Sigmoid colon (tissue), 4 donors: ENCODE data around the gene WDR88.

Experiments used
- POLR2A ChIP-seq, 2 donors: fragments of 450-650 bp; IDR thresholded peaks; one replicate each; pipeline ENCODE4 v1.6.1; 2016; ENCODE audit warnings: antibody characterized with exemption in 2 of 2, mild to moderate bottlenecking in 2 of 2, moderate library complexity in 2 of 2
- POLR2AphosphoS5 ChIP-seq, 4 donors: sonication (generic); formaldehyde crosslinking; IDR thresholded peaks; one replicate each; pipeline ENCODE4 v1.6.1; 2017; ENCODE audit warnings: antibody characterized with exemption in 4 of 4
- TF ChIP-seq, protein P1 (sequence below), 4 experiments: fragments of 450-650 bp in 3 of 4; fragments of 200-600 bp in 1 of 4; IDR thresholded peaks; one replicate each; pipeline ENCODE4 v1.5.1; 2016 to 2019; ENCODE audit warnings: antibody characterized with exemption in 4 of 4, mild to moderate bottlenecking in 3 of 4, moderate library complexity in 2 of 4

DNA sequence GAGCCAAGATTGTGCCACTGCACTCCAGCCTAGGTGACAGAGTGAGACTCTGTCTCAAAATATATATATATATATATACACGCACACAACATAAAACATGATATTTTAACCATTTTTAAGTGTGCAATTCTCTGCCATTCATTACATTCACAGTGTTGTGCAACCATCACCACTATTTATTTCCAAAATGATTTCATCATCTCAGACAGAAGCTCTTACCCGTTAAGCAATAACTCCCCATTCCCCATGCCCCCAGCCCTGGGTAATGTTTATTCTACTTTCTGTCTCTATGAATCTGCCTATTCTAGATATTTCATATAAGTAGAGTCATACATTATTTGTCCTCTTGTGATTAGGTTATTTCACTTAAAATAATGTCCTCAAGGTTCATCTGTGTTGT is 20.3 kb downstream of the WDR88 start:
- TF ChIP-seq, protein P1, sequence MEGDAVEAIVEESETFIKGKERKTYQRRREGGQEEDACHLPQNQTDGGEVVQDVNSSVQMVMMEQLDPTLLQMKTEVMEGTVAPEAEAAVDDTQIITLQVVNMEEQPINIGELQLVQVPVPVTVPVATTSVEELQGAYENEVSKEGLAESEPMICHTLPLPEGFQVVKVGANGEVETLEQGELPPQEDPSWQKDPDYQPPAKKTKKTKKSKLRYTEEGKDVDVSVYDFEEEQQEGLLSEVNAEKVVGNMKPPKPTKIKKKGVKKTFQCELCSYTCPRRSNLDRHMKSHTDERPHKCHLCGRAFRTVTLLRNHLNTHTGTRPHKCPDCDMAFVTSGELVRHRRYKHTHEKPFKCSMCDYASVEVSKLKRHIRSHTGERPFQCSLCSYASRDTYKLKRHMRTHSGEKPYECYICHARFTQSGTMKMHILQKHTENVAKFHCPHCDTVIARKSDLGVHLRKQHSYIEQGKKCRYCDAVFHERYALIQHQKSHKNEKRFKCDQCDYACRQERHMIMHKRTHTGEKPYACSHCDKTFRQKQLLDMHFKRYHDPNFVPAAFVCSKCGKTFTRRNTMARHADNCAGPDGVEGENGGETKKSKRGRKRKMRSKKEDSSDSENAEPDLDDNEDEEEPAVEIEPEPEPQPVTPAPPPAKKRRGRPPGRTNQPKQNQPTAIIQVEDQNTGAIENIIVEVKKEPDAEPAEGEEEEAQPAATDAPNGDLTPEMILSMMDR (IDR thresholded peaks at IDR 0.05): no peak
- no peak for TF ChIP-seq POLR2AphosphoS5 (IDR thresholded peaks at IDR 0.05)
- TF ChIP-seq POLR2A (IDR thresholded peaks at IDR 0.05): no peak
